ENCODE results near the gene NKX1-1. TPM values are rescaled to one million over a fixed set of nuclear protein-coding genes. Genes with fewer than 3 reads are reported as not detected.
"Not testable (repeated sequence)": the region's sequence is repeated elsewhere in the genome, so short reads cannot be mapped to it uniquely, and the experiment has no call there.

NKX1-1 gene
- total RNA-seq, 1 donor from 2014 or later, result not detected

DNA sequence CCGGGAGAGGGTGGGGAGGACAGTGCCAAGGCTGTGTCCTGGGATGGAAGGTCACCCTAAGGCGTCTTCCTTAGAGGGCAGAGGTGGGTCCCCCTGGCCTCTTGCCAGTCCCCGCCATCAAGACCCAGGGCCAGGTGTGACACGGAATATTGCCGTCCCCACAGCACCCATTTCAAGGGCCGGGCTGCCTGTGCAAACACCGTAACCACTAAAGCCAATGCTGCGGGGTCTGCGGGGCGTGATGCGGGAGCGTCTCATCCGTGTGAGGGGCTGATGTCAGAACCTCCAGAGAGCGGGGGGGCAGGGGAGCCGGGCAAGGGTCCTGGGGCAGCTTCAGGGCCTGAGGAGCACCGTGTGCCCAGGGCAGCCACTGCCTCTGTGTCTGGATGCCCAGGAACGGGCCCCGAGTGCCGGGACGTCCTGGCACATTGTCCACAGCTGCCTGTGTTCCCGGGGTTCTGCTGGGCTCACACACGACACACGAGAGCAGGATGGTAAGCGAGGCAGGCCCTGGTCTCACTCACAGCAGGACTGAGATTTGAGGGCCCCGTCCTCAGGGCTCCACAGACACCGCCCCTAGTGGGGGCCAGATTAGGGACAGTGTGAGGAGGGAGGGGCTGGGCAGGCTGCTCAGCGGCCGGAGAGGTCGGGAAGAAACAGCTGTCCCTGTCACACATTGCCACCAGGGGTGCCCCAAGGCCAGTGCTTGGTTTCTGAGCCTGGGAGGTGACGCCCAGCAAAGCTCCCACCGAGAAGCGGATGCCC is 29.2 kb downstream of the NKX1-1 start:
- no peak for TF ChIP-seq CTCF (conservative IDR thresholded peaks at IDR 0.05; ENCODE audit: low read depth, low read length)
- DNase-seq (ENCODE audit: low read depth), result no peak
- no peak overlapping the region for H3K4me3 ChIP-seq (ENCODE audit: low read depth, low read length)

DNA sequence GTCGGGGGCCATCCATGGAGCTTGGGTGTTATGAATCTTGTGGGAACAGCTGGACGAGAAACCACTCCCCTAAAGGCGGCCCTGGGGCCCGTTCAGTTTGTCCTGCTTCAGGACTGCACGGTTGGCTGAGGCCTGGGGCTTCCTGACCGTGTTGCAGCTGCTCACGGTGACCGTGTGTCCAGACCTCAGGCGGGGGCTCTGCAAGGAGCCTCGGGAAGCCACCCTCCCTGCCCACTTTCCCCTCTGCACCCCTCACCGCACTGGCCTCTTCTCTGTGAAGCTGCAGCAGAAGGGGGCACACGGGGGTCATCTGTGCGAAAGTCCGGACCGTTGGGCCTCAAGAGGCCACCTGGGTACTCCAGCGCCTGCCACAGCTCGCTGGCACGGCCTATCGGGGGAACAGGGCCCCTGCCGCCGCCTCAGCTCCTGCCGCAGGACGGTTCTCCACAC is 29.8 kb downstream of the NKX1-1 start:
- DNase-seq (ENCODE audit: low read depth), result no peak
- TF ChIP-seq CTCF (conservative IDR thresholded peaks at IDR 0.05; ENCODE audit: low read depth, low read length), result no peak
- no peak overlapping the region for H3K4me3 ChIP-seq (ENCODE audit: low read depth, low read length)

GRCh38 chr4:1375761-1376322 is 30.4 kb downstream of the NKX1-1 start:
- no peak overlapping the region for H3K4me3 ChIP-seq (ENCODE audit: low read depth, low read length)
- no peak for TF ChIP-seq CTCF (conservative IDR thresholded peaks at IDR 0.05; ENCODE audit: low read depth, low read length)
- DNase-seq (ENCODE audit: low read depth), result no peak

- TF ChIP-seq CTCF (conservative IDR thresholded peaks at IDR 0.05; ENCODE audit: low read depth, low read length), result no peak
- no peak overlapping the region for H3K4me3 ChIP-seq (ENCODE audit: low read depth, low read length)
- no peak for DNase-seq (ENCODE audit: low read depth)
Observed at GRCh38 chr4:1375051-1375721, 31.1 kb downstream of the NKX1-1 start.

DNA sequence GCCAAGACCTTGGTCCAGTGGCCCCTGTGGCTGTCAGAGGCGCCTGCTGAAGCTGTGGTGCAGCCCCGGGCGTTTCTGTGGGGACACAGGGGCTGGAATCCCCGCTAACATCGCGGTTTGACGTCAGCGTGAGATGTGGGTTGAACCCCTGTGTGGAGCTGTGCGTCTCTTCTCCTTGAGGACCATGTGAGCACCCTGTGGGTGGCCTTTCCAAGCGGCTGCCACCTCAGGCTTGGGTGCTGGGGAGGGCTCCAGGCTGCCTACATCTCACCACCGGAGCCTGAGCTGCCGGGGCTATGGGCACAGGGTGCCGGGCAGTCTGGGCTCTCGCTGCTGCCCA is 31.6 kb downstream of the NKX1-1 start:
- no peak for TF ChIP-seq CTCF (conservative IDR thresholded peaks at IDR 0.05; ENCODE audit: low read depth, low read length)
- H3K4me3 ChIP-seq (ENCODE audit: low read depth, low read length), result no peak overlapping the region
- no peak for DNase-seq (ENCODE audit: low read depth)

DNA sequence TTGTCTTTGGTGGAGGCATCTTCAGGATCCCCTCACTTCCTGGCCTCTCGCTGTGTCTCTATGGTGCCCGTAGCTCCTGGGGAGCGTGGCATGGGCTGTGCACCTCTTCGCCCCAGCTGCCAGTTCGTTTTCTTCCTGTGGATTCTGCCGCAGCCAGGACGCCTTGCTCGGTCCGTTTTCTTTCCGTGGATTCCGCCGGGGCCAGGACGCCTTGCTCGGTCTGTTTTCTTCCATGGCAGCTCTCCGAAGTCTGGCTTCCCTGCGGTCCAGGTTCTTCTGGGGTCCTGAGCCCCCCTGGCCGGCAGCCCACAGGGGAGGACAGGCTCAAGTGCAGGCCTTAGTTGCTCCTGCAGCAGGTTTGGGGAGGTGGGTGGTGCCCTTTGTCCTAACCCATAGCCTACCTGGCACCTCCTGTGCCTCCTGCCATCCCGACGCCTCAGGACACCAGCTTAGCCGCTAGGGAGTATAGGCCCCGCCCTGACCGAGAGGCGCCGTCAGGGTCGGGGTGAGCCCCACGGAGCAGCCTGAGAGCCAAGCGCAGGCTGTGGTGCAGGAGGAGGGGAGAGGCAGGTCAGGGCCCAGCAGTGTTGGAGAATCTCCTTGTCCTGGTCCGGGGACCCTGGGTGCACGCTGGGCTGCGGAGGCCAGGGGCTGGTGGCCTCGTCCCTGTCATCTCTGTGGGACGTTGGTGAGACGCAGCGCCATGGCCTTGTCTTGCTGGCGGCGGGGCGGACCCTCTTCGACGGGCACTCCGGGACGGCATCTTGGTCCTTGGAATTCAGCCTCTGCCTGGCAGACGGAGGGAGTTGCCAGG is 32.1 kb downstream of the NKX1-1 start:
- DNase-seq (ENCODE audit: low read depth), result no peak
- H3K4me3 ChIP-seq (ENCODE audit: low read depth, low read length), result no peak overlapping the region
- TF ChIP-seq CTCF (conservative IDR thresholded peaks at IDR 0.05; ENCODE audit: low read depth, low read length), result no peak

- not testable (repeated sequence) for H3K4me3 ChIP-seq (ENCODE audit: low read depth, low read length); DNase-seq (ENCODE audit: low read depth)
Observed at GRCh38 chr4:1372576-1372975, 33.7 kb downstream of the NKX1-1 start.

Data from epithelial cell of proximal tubule (primary cell).